ENCODE data around the gene RFC1. TPM values are rescaled to one million over a fixed set of nuclear protein-coding genes. Genes with fewer than 3 reads are reported as not detected.
A peak's percentile ranks its signal among the peaks of the same experiment; 100 is the strongest.

Gene RFC1
- total and polyA plus RNA-seq, 9 of the 15 experiments (the other 6 are each of a cell fraction or from before 2014, with no cell fraction given): 16.8 to 85.6 (median 45.2) TPM

- TF ChIP-seq MAFF (IDR thresholded peaks at IDR 0.05; ENCODE audit: low read length) (no peak), PATZ1 (CRISPR knock-in tag; IDR thresholded peaks at IDR 0.05; ENCODE audit: borderline replicate concordance) (no peak), BRCA1 (IDR thresholded peaks at IDR 0.05) (no peak), BRCA1 (CRISPR knock-in tag; IDR thresholded peaks at IDR 0.05) (no peak), CEBPZ (IDR thresholded peaks at IDR 0.05; ENCODE audit: borderline replicate concordance, low read depth, low read length) (no peak), FIP1L1 (IDR thresholded peaks at IDR 0.05; ENCODE audit: low read depth, low read length, poor library complexity, severe bottlenecking) (peak; percentile 52), ZNF75A (CRISPR knock-in tag; IDR thresholded peaks at IDR 0.05) (no peak), SRSF9 (IDR thresholded peaks at IDR 0.05; ENCODE audit: borderline replicate concordance, low read depth, low read length) (no peak), GATAD2A (IDR thresholded peaks at IDR 0.05) (peak; percentile 19; the same call in 1 of the 2 replicates), MAZ (CRISPR knock-in tag; conservative IDR thresholded peaks at IDR 0.05 in 1 of 2, IDR thresholded peaks at IDR 0.05 in 1 of 2) (peak; percentile 68 to 91; a peak in 3 of 4 replicates), HDAC2 (IDR thresholded peaks at IDR 0.05) (peak; percentile 70; the same call in 1 of the 2 replicates), TAF7 (tag; IDR thresholded peaks at IDR 0.05) (peak; percentile 49), MITF (IDR thresholded peaks at IDR 0.05) (no peak), GTF2E2 (tag; IDR thresholded peaks at IDR 0.05) (no peak), U2AF1 (optimal IDR thresholded peaks at IDR 0.05; ENCODE audit: low read depth, low read length) (peak; percentile 68), NR4A1 (CRISPR knock-in tag; IDR thresholded peaks at IDR 0.05) (0 out of 2 replicates have a peak, but pooled peaks have one; percentile 65), NR4A1 (tag; IDR thresholded peaks at IDR 0.05) (peak; percentile 91)
These were observed at the start of gene RFC1 (continued) for GRCh38 chr4:39365830-39366771.
